Measurements from ENCODE around the gene SPTAN1. TPM values are rescaled to one million over a fixed set of nuclear protein-coding genes. Genes with fewer than 3 reads are reported as not detected.

The SPTAN1 gene
- total and polyA plus RNA-seq, 4 donors = 70.0 to 438 (median 237) TPM

DNA sequence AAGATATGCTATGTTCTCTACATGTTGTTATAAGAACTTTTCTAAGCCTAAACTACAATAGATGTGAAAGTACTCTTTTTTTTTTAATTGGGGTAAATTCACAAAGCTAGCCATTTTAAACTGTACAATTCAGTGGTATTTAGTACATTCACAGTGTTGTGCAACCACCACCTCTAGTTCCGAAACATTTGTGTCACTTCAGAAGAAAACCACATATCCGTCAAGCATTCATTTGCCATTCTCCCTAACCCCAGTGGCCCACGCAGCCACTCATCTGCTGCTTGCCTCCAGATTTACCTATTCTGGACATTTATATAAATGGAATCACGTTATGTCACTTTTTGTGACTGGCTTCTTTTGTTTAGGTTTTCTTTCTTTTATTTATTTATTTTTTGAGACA lies 43.1 kb downstream of the SPTAN1 start:
- H3K9ac ChIP-seq (ENCODE audit: insufficient read depth in 1 of 2, low read length in 2 of 2) = no peak overlapping the region
- peaks cover 0 to 3% (median 0%) of the 10 kb centered on the region in 4 donors for H3K9me3 ChIP-seq (ENCODE audit: control insufficient read depth in 4 of 4, insufficient read depth in 3 of 4, low read length in 3 of 4)
- H3K36me3 ChIP-seq (ENCODE audit: control insufficient read depth in 4 of 4, insufficient read depth in 4 of 4, low read length in 4 of 4) = peaks cover 40 to 66% (median 47%) of the 10 kb centered on the region in 4 donors
- H3K27ac ChIP-seq (ENCODE audit: low read depth in 1 of 2, low read length in 1 of 2) = no peak overlapping the region
- whole genome bisulfite sequencing, 2 donors = 48 to 85% methylated on average over 4 of the region's 4 CpGs
- H3K4me3 ChIP-seq = no peak overlapping the region
- DNase-seq (no peak), ATAC-seq (ENCODE audit: insufficient read depth, low FRiP score) (no peak)
- H3K27me3 ChIP-seq (ENCODE audit: control insufficient read depth in 3 of 3, insufficient read depth in 3 of 3, low read length in 2 of 3) = no peaks in the 10 kb centered on the region
- H3K4me1 ChIP-seq (ENCODE audit: control insufficient read depth in 5 of 5, insufficient read depth in 5 of 5, low read length in 5 of 5) = no peaks in the 10 kb centered on the region
- TF ChIP-seq, protein P1, sequence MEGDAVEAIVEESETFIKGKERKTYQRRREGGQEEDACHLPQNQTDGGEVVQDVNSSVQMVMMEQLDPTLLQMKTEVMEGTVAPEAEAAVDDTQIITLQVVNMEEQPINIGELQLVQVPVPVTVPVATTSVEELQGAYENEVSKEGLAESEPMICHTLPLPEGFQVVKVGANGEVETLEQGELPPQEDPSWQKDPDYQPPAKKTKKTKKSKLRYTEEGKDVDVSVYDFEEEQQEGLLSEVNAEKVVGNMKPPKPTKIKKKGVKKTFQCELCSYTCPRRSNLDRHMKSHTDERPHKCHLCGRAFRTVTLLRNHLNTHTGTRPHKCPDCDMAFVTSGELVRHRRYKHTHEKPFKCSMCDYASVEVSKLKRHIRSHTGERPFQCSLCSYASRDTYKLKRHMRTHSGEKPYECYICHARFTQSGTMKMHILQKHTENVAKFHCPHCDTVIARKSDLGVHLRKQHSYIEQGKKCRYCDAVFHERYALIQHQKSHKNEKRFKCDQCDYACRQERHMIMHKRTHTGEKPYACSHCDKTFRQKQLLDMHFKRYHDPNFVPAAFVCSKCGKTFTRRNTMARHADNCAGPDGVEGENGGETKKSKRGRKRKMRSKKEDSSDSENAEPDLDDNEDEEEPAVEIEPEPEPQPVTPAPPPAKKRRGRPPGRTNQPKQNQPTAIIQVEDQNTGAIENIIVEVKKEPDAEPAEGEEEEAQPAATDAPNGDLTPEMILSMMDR (IDR thresholded peaks at IDR 0.05; ENCODE audit: control extremely low read depth, extremely low read depth) = no peak

DNA sequence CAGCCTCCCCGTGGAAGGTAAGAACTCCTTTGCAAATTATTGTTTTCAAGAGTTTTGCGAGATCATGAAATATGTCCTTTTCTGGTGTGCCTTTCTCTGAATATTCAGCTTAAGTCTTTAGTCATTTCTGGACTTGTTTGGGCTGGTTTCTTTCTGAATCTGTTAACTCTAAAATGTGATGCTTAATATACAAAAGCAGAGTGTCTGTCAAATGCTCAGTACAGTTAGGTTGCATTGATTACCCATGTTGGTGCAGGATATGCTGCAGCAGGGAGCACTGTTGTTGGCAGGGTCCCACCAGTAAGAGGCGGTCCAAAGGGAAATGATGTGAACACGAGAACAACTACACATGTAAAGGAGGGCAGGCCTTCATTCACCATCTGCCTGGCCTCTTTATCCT lies 47.7 kb downstream of the SPTAN1 start:
- TF ChIP-seq, protein P1 (IDR thresholded peaks at IDR 0.05; ENCODE audit: control extremely low read depth, extremely low read depth) = no peak
- H3K9me3 ChIP-seq (ENCODE audit: control insufficient read depth in 4 of 4, insufficient read depth in 3 of 4, low read length in 3 of 4) = peaks cover 0 to 2% (median 0%) of the 10 kb centered on the region in 4 donors
- no peaks in the 10 kb centered on the region for H3K27me3 ChIP-seq (ENCODE audit: control insufficient read depth in 3 of 3, insufficient read depth in 3 of 3, low read length in 2 of 3)
- DNase-seq (no peak), ATAC-seq (ENCODE audit: insufficient read depth, low FRiP score) (no peak)
- H3K4me1 ChIP-seq (ENCODE audit: control insufficient read depth in 5 of 5, insufficient read depth in 5 of 5, low read length in 5 of 5) = no peaks in the 10 kb centered on the region
- no peak overlapping the region for H3K4me3 ChIP-seq
- WGBS, 2 donors = 87 to 91% methylated on average over 4 of the region's 4 CpGs
- peaks cover 34 to 54% (median 44%) of the 10 kb centered on the region in 4 donors for H3K36me3 ChIP-seq (ENCODE audit: control insufficient read depth in 4 of 4, insufficient read depth in 4 of 4, low read length in 4 of 4)
- H3K9ac ChIP-seq (ENCODE audit: insufficient read depth in 1 of 2, low read length in 2 of 2) = no peak overlapping the region
- no peak overlapping the region for H3K27ac ChIP-seq (ENCODE audit: low read depth in 1 of 2, low read length in 1 of 2)

DNA sequence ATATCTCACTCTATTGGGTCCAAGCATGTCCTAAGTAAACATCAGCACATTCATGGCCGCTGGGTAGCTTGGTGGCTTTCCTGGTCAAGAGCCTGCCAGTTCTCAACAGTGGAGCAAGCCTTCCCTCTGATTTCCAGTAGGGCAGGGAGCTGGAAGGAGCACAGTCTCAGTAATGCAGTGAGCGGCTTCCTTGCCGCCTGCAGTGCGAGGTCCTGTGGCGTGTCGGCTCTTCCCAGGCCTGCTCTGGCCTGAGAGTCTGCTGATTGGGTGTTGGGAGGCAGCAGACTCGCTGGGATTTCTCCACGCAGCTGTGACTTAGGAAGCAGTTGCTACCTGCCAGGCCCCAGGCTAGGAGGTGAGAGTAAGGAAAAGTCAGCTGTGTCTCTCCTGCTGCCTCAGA lies 51.3 kb downstream of the SPTAN1 start:
- TF ChIP-seq, protein P1 (IDR thresholded peaks at IDR 0.05; ENCODE audit: control extremely low read depth, extremely low read depth) = no peak
- 82 to 91% methylated on average over 8 of the region's 8 CpGs for WGBS, 2 donors
- DNase-seq = no peak
- Histone ChIP-seq H3K9ac (ENCODE audit: insufficient read depth in 1 of 2, low read length in 2 of 2) (no peak overlapping the region), H3K9me3 (ENCODE audit: control insufficient read depth in 4 of 4, insufficient read depth in 3 of 4, low read length in 3 of 4) (peaks cover 0 to 2% (median 0%) of the 10 kb centered on the region in 4 donors), H3K4me3 (no peak overlapping the region), H3K4me1 (ENCODE audit: control insufficient read depth in 5 of 5, insufficient read depth in 5 of 5, low read length in 5 of 5) (no peaks in the 10 kb centered on the region), H3K36me3 (ENCODE audit: control insufficient read depth in 4 of 4, insufficient read depth in 4 of 4, low read length in 4 of 4) (peaks cover 42 to 62% (median 46%) of the 10 kb centered on the region in 4 donors), H3K27ac (ENCODE audit: low read depth in 1 of 2, low read length in 1 of 2) (no peak overlapping the region), H3K27me3 (ENCODE audit: control insufficient read depth in 3 of 3, insufficient read depth in 3 of 3, low read length in 2 of 3) (no peaks in the 10 kb centered on the region)
- ATAC-seq (ENCODE audit: insufficient read depth, low FRiP score) = no peak

Data from lung (tissue), 12 donors.